Heart right ventricle (tissue), 16 donors: ENCODE data around the gene SPRY1. TPM values are rescaled to one million over a fixed set of nuclear protein-coding genes. Genes with fewer than 3 reads are reported as not detected.

Source experiments
- ATAC-seq, 8 donors: fragments of 200-7000 bp; cut with Tn5 transposase; one replicate each; pipeline ENCODE4 v1.9.1; 2020; ENCODE audit warnings: mild to moderate bottlenecking in 8 of 8, moderate library complexity in 8 of 8, moderate number of reproducible peaks in 1 of 8
- DNase-seq, 2 donors: peaks; one replicate each; pipeline ENCODE4 v3.0.0-alpha.2; 2020
- H3K27ac ChIP-seq, 10 donors: fragments of 200-600 bp; sonication (generic) in 2 of 10; one replicate each; pipeline versions ENCODE4 v1.5.0 to v1.8.0; 2020 to 2022; ENCODE audit warnings: mild to moderate bottlenecking in 3 of 10
- H3K27me3 ChIP-seq, 7 donors: fragments of 200-600 bp; one replicate each; pipeline ENCODE4 v1.8.0; 2021 to 2022; ENCODE audit warnings: mild to moderate bottlenecking in 2 of 7
- H3K36me3 ChIP-seq, 9 donors: fragments of 200-600 bp; sonication (generic) in 1 of 9; one replicate each; pipeline versions ENCODE4 v1.5.0 to v1.8.0; 2020 to 2022; ENCODE audit warnings: mild to moderate bottlenecking in 2 of 9
- H3K4me1 ChIP-seq, 9 donors: fragments of 200-600 bp; sonication (generic) in 1 of 9; one replicate each; pipeline versions ENCODE4 v1.5.0 to v1.8.0; 2020 to 2022; ENCODE audit warnings: mild to moderate bottlenecking in 4 of 9
- H3K4me3 ChIP-seq, 10 donors: fragments of 200-600 bp; sonication (generic) in 2 of 10; one replicate each; pipeline versions ENCODE4 v1.5.0 to v1.8.0; 2020 to 2022; ENCODE audit warnings: mild to moderate bottlenecking in 7 of 10, moderate library complexity in 2 of 10
- H3K9me3 ChIP-seq, 11 donors: fragments of 200-600 bp in 10 of 11; sonication (generic) in 2 of 11; one replicate each; pipeline versions ENCODE4 v1.5.0 to v1.8.0; 2013 to 2022; ENCODE audit warnings: mild to moderate bottlenecking in 2 of 11, control low read depth in 1 of 11, moderate library complexity in 1 of 11
- CTCF ChIP-seq, 9 donors: fragments of 200-600 bp; sonication (generic) in 2 of 9; IDR thresholded peaks; one replicate each; pipeline versions ENCODE4 v1.5.0 to v1.8.0; 2021 to 2022; ENCODE audit warnings: antibody characterized with exemption in 9 of 9, mild to moderate bottlenecking in 5 of 9, moderate library complexity in 1 of 9
- WGBS, 2 donors: extraction: QIAGEN DNeasy Blood & Tissue Kit; methylation state at CpG; one replicate each; pipeline ENCODE4 v1.1.7; 2013; ENCODE audit warnings: inconsistent platforms in 1 of 2; 5-methylcytosine and 5-hydroxymethylcytosine counted together
- intact Hi-C, 10 donors: fragments of 100-400 bp; cut with DNase I; formaldehyde crosslinking; loops; one replicate each; pipeline versions ENCODE4 v1.11.1 to v1.14.2; 2022
- polyA plus RNA-seq, 2 donors: library from polyadenylated mRNA; stranded (reverse); fragments of 200-250 nt; gene quantifications; one replicate each; pipeline ENCODE4 v1.2.3, GENCODE V29; 2013
- total RNA-seq, 10 donors: library from RNA; stranded (reverse); fragmentation: NEBNext Ultra II Directional in 3 of 10; extraction: Animal tissue kit (Norgen Biotek cat#: 25700) in 3 of 10; gene quantifications; one replicate each; pipeline versions ENCODE4 v1.2.1 to v1.2.4, GENCODE V29; 2021 to 2023
- donor health status: Arrhythmogenic right ventricular cardiomyopathy.
- donor health status: ischemic (EF 13 %, LVEDD 7.1; RV severe dilation, severe dysfunction).
- donor health status: healthy with polysubstance abuse.
- donor health status: DM: no; HTN: yes; CAD: no.
- donor health status: DM: no; HTN: no; CAD: no.
- donor health status: ischemic (EF 25% LVEDD 6.9; RV normal size, moderate dysfunction).
- donor health status: ischemic (EF 25% LVEDD 5.7; RV mildly dilated, moderate dysfunction).
- donor health status: healthy.
- donor health status: DM: yes; HTN: yes; CAD: no.
- donor health status: Ischemic cardiomyopathy.
- donor health status: ischemic (EF 35%, LVEDD 5.7; RV mildly dilated, moderate dysfunction).
- donor health status: nonischemic (EF 11% LVEDD 7.7; RV severe dilation, severe dysfunction).
- donor health status: DM: yes; HTN: yes; CAD: no.
- donor health status: PGD.
- donor health status: ischemic (EF 29% LVEDD 5.4; RV normal size, mild dysfunction).
- donor health status: nonischemic (EF 23%, LVEDD 6.1; RV moderate dilation, normal function).

Gene SPRY1
- total and polyA plus RNA-seq, 12 donors: 21.6 to 61.7 (median 37.4) TPM

- no peak overlapping the region for H3K4me3 ChIP-seq
- H3K4me1 ChIP-seq: peaks cover 0 to 13% (median 4%) of the 10 kb centered on the region in 9 donors
- H3K36me3 ChIP-seq: no peaks in the 10 kb centered on the region
- H3K27ac ChIP-seq: no peak overlapping the region
- DNase-seq (no peak), ATAC-seq (peak in 1 of 8 donors; percentile 12)
- H3K9me3 ChIP-seq: peaks cover 0 to 5% (median 0%) of the 10 kb centered on the region in 11 donors
- intact Hi-C loops: loop anchor here in 1 of 10 donors (10.0 kb wide), 1 partner anchor 117 kb away; no protein-coding TSS in a partner anchor
- no peak for TF ChIP-seq CTCF (IDR thresholded peaks at IDR 0.05)
- 52 to 57% methylated on average over 3 of the region's 3 CpGs for WGBS, 2 donors
- no peaks in the 10 kb centered on the region for H3K27me3 ChIP-seq
Observed at GRCh38 chr4:123438031-123438430, 41.4 kb downstream of the SPRY1 start.

GRCh38 chr4:123443401-123444289 lies 47.0 kb downstream of the SPRY1 start:
- peaks cover 0 to 23% (median 14%) of the 10 kb centered on the region in 9 donors for H3K4me1 ChIP-seq
- peak overlapping the region in 4 of 10 donors; percentile 1 to 26 (median 12) for H3K4me3 ChIP-seq
- no peaks in the 10 kb centered on the region for H3K9me3 ChIP-seq
- no peaks in the 10 kb centered on the region for H3K27me3 ChIP-seq
- no peaks in the 10 kb centered on the region for H3K36me3 ChIP-seq
- no peak for DNase-seq
- 38 to 51% methylated on average over 5 of the region's 5 CpGs for WGBS, 2 donors
- ATAC-seq: peak in 7 of 8 donors; percentile 34 to 69 (median 52)
- H3K27ac ChIP-seq: peak overlapping the region in 8 of 10 donors; percentile 38 to 83 (median 58)
- TF ChIP-seq CTCF (IDR thresholded peaks at IDR 0.05): no peak
- intact Hi-C loops: no loop called here

- ATAC-seq (peak; percentile 59 to 91 (median 87)), DNase-seq (peak; percentile 30 to 50)
- H3K27me3 ChIP-seq: no peaks in the 10 kb centered on the region
- no peak for TF ChIP-seq CTCF (IDR thresholded peaks at IDR 0.05)
- intact Hi-C loops: no loop called here
- peak overlapping the region in 8 of 10 donors; percentile 38 to 83 (median 58) for H3K27ac ChIP-seq
- 23 to 29% methylated on average over 10 of the region's 10 CpGs for WGBS, 2 donors
- H3K9me3 ChIP-seq: no peaks in the 10 kb centered on the region
- peak overlapping the region in 4 of 10 donors; percentile 1 to 26 (median 12) for H3K4me3 ChIP-seq
- peaks cover 0 to 23% (median 14%) of the 10 kb centered on the region in 9 donors for H3K4me1 ChIP-seq
- H3K36me3 ChIP-seq: no peaks in the 10 kb centered on the region
Observed at GRCh38 chr4:123444290-123444731, 47.7 kb downstream of the SPRY1 start.

- intact Hi-C loops: no loop called here
- 47 to 67% methylated on average over 6 of the region's 6 CpGs for WGBS, 2 donors
- no peak for DNase-seq
- Histone ChIP-seq H3K36me3 (no peaks in the 10 kb centered on the region), H3K4me1 (peaks cover 0 to 33% (median 14%) of the 10 kb centered on the region in 9 donors), H3K27ac (no peak overlapping the region), H3K27me3 (no peaks in the 10 kb centered on the region), H3K9me3 (no peaks in the 10 kb centered on the region), H3K4me3 (no peak overlapping the region)
- no peak for ATAC-seq
- TF ChIP-seq CTCF (IDR thresholded peaks at IDR 0.05): no peak
Observed at GRCh38 chr4:123446865-123447474, 50.4 kb downstream of the SPRY1 start.
